Ovary (tissue), 3 donors: Measurements from ENCODE around the gene NT5C2.

Source experiments
- CTCF ChIP-seq, 3 donors: fragments of 450-650 bp in 2 of 3; fragments of 200-600 bp in 1 of 3; IDR thresholded peaks; one replicate each; pipeline versions ENCODE4 v1.5.1 to v1.8.0; 2016 to 2022; ENCODE audit warnings: antibody characterized with exemption in 3 of 3, mild to moderate bottlenecking in 1 of 3
- POLR2A ChIP-seq: fragments of 450-650 bp; IDR thresholded peaks from one replicate; pipeline ENCODE4 v1.6.1; 2017; ENCODE audit warnings: antibody characterized with exemption, mild to moderate bottlenecking, moderate library complexity
- donor health status: DM: no; HTN: no; CAD: no.

GRCh38 chr10:103171278-103171677, 21.8 kb downstream of the NT5C2 start:
- TF ChIP-seq POLR2A (no peak), CTCF (IDR thresholded peaks at IDR 0.05) (no peak)
